Activated naive CD8-positive, alpha-beta T cell treated with anti-CD3 and anti-CD28 coated beads for 36 hours (primary cell): ENCODE data around the gene TEX26. TPM values are rescaled to one million over a fixed set of nuclear protein-coding genes. Genes with fewer than 3 reads are reported as not detected.
"Not testable (repeated sequence)": the region's sequence is repeated elsewhere in the genome, so short reads cannot be mapped to it uniquely, and the experiment has no call there.

Experiments used
- DNase-seq: peaks from one replicate; pipeline ENCODE4 v3.0.0; 2021
- H3K27ac Mint-ChIP-seq: one replicate; pipeline ENCODE4 v1.8.0; 2022; ENCODE audit warnings: mild to moderate bottlenecking, moderate library complexity, mixed read lengths
- H3K27me3 Mint-ChIP-seq: one replicate; pipeline ENCODE4 v1.8.0; 2022; ENCODE audit warnings: mild to moderate bottlenecking, mixed read lengths
- H3K36me3 Mint-ChIP-seq: one replicate; pipeline ENCODE4 v1.8.0; 2021; ENCODE audit warnings: mild to moderate bottlenecking, mixed read lengths
- H3K4me1 Mint-ChIP-seq: one replicate; pipeline ENCODE4 v1.8.0; 2021; ENCODE audit warnings: mixed read lengths
- H3K4me3 Mint-ChIP-seq: one replicate; pipeline ENCODE4 v1.8.0; 2022; ENCODE audit warnings: mild to moderate bottlenecking, moderate library complexity, mixed read lengths
- H3K9me3 Mint-ChIP-seq: one replicate; pipeline ENCODE4 v1.8.0; 2022; ENCODE audit warnings: mixed read lengths
- total RNA-seq, 2 experiments: library from RNA; stranded (reverse); gene quantifications; one replicate each; pipeline ENCODE4 v1.2.3, GENCODE V29; 2021

Gene TEX26
- total RNA-seq, 2 experiments from 2014 or later: not detected

DNA sequence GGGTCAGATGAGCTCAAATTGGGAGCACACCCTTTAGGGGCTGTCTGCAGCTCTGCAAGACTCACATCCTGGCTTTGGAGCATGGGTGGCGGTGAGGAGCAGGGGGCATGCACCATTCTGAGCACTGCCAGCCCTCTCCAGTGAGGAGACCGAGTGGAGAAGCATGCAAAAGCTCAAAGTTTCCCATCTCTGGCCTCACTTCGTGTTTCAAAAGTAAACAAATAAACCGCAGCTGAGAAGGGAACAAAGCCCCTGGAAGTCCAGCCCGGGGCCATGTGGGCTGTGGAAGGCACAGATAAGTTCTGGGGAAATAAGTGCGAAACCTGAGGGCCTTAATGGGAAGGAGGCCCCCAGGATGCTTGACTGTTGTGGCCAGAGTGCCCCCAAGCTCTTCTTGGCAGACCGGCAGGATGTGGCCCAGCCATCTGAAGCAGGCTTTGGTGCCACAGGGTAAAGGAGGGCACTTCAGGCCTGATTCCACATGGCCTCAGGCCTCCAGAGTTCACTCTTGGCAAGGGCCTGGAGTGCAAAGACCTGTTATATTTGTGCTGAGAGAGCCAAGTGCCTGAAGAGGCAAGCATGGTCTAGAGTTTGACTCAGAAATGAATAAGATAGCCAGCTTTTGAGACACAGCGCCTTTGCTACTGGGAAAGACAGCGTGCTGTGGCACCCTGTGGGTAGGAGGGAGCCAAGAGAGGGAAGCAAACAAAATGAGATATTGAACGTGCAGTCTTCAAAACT lies 25.2 kb upstream of the TEX26 start:
- Mint-ChIP-seq H3K4me1 (no peaks in the 10 kb centered on the region), H3K27me3 (peaks cover 69% of the 10 kb centered on the region), H3K9me3 (no peaks in the 10 kb centered on the region), H3K36me3 (no peaks in the 10 kb centered on the region), H3K4me3 (no peak overlapping the region), H3K27ac (no peak overlapping the region)
- no peak for DNase-seq

DNA sequence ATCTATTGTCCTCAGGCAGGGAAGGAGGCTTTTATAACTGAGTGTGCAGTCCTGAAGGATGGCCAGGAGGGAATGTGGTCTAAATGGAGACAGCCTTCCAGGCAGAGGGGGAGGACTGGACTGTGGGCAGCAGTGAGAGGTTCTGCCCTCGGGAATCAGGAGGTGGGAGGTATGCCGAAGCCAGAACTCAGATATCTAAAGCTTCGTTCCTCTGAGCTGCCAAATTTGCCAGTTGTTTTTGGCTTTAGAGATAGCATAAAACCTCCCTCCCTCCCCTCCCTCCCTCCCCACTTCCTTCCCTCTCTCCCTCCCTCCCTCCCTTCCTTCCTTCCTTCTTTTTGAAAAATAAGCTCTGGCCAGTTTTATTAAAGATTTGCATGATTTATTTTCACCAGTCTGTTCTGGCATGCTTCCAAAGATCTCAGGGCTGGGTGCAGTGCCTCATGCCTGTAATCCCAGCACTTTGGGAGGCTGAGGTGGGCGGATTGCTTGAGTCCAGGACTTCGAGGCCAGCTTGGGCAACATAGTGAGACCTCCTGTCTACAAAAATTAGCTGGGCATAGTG lies 24.0 kb upstream of the TEX26 start:
- Mint-ChIP-seq H3K27ac (no peak overlapping the region), H3K4me1 (no peaks in the 10 kb centered on the region), H3K36me3 (no peaks in the 10 kb centered on the region), H3K27me3 (peaks cover 65% of the 10 kb centered on the region), H3K4me3 (no peak overlapping the region), H3K9me3 (no peaks in the 10 kb centered on the region)
- no peak for DNase-seq

DNA sequence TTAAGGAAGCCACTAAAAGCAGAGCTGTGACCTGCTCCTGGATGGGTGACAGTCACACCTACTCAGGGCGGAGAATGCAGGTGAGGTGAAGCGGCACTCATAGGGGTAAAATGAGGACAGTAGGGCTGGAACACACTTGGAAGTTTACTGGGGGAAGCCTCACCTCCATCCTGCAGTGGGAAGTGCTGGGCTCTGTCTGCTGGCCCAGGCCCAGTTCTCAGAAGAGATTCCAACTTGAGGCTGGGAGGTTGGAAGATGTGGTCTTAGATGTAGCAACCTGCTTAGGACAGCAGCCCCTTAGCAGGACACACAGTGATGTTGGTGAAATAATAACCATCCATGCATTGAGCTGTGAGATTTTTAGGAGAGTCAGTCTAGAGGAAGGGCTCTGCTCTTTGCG lies 21.8 kb upstream of the TEX26 start:
- Mint-ChIP-seq H3K4me1 (no peaks in the 10 kb centered on the region), H3K27ac (no peak overlapping the region), H3K9me3 (no peaks in the 10 kb centered on the region), H3K36me3 (no peaks in the 10 kb centered on the region), H3K4me3 (no peak overlapping the region), H3K27me3 (peaks cover 58% of the 10 kb centered on the region)
- DNase-seq: no peak

DNA sequence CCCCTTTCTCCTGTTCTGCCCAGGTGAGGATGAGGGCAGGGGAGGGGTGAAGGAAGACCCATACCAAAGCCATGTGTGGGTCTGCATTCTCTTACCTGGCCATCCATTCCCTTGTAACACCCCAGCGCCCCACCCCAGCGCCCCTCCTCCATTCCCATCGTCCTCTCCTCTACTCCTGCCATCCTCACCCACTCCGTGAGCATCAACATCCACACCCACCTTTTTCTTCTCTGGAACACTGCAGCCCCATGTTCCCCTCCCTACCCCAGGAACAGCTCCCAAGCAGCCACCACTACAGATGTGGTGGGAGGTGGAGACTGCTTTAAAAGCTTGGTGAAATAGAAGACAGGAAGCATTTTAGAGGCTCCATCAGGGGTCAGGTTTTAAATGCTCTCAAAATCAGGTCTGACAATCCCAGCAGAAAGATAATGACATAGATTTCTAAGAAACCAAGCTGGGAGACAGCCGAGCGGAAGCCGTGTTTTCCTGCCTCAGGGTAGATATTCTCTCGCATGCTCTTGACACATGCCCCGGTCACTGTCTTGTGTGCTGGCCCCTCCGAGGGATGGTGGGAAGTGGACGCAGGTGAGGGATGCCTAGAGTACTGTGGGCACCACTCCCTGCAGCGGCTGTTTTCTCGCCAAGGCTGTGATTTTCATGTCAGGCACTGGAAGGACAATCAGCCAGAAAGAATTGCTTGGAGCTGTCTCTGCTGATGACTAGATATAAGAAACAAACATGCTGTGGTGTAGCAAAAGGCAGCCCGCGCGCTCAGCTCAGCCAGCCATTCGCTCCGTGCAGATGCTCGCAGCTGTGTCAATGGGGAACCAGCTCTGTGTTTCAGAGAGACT lies 16.5 kb upstream of the TEX26 start:
- Mint-ChIP-seq H3K9me3 (no peaks in the 10 kb centered on the region), H3K4me1 (no peaks in the 10 kb centered on the region), H3K27ac (no peak overlapping the region), H3K4me3 (no peak overlapping the region), H3K27me3 (peaks cover 53% of the 10 kb centered on the region), H3K36me3 (no peaks in the 10 kb centered on the region)
- no peak for DNase-seq

DNA sequence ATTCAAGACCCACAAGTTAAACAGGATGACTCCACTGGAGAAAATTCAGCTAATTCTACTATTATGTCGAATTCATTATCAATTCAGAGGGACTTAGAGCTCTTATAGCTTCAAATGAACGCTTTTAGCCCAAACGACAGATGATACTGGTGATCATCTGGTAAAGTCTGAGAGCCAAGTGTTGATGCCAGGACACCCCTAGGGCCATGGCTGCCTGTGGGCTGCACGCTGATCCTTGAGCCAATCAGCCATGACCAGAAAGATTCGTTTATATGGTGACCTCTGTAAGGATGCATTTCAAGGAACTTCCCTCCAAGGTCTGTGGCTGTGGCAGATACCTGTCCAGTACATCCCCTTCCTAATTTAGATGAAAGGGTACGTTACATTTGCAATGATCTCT lies 15.5 kb upstream of the TEX26 start:
- Mint-ChIP-seq H3K27me3 (peaks cover 50% of the 10 kb centered on the region), H3K36me3 (no peaks in the 10 kb centered on the region), H3K4me3 (no peak overlapping the region), H3K27ac (no peak overlapping the region), H3K9me3 (no peaks in the 10 kb centered on the region), H3K4me1 (no peaks in the 10 kb centered on the region)
- no peak for DNase-seq

DNA sequence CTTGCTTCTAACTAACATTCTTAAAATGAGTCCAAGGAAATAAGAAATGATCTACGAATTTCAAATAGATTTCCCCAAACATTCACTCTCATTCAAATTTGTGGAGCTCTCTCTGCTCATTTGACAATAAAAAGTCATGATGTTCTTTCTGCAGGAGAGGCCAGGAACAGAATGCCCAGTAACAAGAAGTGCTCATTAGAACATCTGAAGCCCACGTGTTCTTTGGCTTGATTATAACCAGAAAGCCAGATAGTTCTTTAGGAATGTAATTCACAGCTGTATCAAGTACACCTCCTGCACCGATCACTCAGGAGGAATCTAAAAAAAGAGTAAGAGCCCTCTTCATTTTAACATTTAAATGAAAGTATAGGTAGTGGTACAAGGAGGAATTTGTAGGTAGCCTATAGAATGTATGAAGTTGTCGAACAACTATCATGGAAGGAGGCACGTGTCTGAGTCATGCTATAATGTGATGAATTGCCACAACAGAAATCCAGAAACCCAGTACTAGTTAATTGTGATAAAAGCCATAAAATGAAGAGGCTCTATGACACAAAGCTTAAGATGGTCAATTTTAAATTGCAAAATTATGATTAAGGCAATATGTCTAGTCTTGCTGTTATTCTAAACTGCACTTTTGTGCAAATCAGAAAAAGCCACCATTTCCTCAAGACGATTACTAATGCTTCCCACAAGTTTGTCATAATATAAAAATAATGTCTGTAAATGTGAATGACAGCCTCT lies 13.6 kb upstream of the TEX26 start:
- no peaks in the 10 kb centered on the region for H3K4me1 Mint-ChIP-seq
- no peaks in the 10 kb centered on the region for H3K36me3 Mint-ChIP-seq
- no peak overlapping the region for H3K4me3 Mint-ChIP-seq
- no peak for DNase-seq
- H3K27ac Mint-ChIP-seq: no peak overlapping the region
- H3K9me3 Mint-ChIP-seq: no peaks in the 10 kb centered on the region
- peaks cover 49% of the 10 kb centered on the region for H3K27me3 Mint-ChIP-seq

DNA sequence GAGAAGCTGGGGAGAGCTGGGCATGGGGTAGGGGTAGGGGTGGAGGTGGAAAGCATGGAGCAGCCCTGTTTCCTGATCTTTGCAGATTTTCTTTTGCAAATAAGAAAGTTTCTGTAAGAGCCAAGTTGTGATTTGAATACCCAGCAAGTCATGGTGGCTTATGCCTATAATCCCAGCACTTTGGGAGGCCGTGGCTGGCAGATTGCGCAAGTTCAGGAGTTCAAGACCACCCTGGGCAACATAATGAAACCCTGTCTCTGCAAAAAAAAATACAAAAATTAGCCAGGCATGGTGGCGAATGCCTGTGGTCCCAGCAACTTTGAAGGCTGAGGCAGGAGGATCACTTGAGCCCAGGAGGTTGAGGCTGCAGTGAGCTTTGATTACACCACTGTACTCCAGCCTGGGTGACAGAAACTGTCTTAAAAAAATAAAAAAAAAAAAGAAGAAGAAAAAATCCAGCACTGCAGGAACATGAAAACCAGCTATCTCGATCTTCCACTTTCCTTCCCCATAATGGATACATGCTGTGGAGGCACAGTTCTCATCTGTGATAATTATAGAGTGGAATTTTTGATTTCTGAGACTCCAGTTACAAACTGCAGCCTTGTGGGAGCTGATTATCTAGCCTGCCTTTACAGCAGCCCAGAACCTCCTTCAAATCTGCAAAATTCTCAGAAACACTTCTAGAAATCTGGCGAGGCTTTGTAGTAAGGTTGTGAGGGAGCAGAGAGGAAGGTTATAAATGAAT lies 12.1 kb upstream of the TEX26 start:
- H3K27me3 Mint-ChIP-seq: peaks cover 45% of the 10 kb centered on the region

DNA sequence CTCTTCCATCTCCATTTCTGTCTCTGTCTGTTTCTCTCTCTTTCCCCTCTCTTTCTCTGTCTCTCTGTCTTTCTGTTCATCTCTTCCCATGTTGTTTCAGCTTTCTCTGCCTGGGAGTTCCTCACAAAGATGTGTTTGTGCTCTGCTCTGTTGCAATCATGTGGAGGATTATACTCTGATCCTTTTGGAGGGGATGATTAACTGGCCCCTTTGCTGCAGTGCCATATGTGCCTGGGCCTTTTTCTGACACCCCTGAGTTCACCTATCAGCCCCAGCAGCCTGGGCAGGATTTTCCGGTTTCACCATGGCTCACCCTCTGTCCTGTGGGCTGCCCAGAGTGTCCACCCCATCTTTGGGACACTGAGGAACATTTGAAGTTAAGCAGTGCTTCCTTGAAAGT lies 9.0 kb upstream of the TEX26 start:
- Mint-ChIP-seq H3K27ac (no peak overlapping the region), H3K36me3 (no peaks in the 10 kb centered on the region), H3K27me3 (peaks cover 35% of the 10 kb centered on the region), H3K4me1 (peaks cover 17% of the 10 kb centered on the region), H3K4me3 (no peak overlapping the region), H3K9me3 (no peaks in the 10 kb centered on the region)
- no peak for DNase-seq

More for the DNA sequence above, 12.1 kb upstream of the TEX26 start:
- no peak overlapping the region for H3K27ac Mint-ChIP-seq
- DNase-seq: no peak
- H3K36me3 Mint-ChIP-seq: no peaks in the 10 kb centered on the region
- peaks cover 5% of the 10 kb centered on the region for H3K4me1 Mint-ChIP-seq
- no peaks in the 10 kb centered on the region for H3K9me3 Mint-ChIP-seq
- no peak overlapping the region for H3K4me3 Mint-ChIP-seq

DNA sequence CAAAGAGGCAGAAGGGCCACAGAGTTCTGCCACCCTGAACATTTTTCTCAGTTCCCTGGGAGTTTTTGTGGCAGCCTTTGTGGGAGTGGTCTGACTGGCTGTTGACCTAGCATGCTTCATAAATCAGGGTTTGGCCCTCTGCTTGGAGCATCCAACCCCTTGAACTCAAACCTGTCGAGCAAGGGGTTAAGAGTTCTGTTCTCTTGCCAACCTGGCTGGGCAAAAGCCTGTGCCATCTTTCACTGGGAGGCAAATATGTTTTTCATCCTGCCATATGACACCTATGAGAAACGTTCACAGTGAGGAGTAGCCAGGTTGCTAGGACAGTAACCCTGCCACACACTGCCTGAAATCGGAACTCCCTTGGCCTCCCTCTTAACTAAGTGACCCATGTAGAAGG lies 7.7 kb upstream of the TEX26 start:
- no peaks in the 10 kb centered on the region for H3K9me3 Mint-ChIP-seq
- peaks cover 17% of the 10 kb centered on the region for H3K4me1 Mint-ChIP-seq
- DNase-seq: no peak
- H3K4me3 Mint-ChIP-seq: no peak overlapping the region
- H3K27ac Mint-ChIP-seq: no peak overlapping the region
- no peaks in the 10 kb centered on the region for H3K36me3 Mint-ChIP-seq
- peaks cover 38% of the 10 kb centered on the region for H3K27me3 Mint-ChIP-seq

DNA sequence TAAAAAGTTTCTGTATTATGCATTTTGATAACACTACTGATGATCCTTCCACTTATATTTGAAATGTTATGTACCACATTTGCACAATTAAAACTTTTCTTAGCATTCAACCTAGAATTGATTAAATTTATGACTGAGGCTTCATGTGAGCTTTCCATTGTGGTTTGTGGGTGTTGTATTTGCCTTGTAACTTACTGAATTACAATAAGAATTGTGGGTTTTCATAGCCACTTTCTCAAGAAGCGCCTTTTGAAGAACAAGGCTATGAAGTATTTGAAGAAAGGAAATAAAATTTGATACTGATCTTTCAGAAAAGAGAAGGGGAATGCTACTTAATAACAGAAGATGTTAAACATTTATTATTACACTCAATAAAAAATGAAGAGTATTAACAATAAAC lies 7.0 kb upstream of the TEX26 start:
- H3K9me3 Mint-ChIP-seq: no peaks in the 10 kb centered on the region
- H3K36me3 Mint-ChIP-seq: no peaks in the 10 kb centered on the region
- DNase-seq: no peak
- H3K4me3 Mint-ChIP-seq: no peak overlapping the region
- H3K4me1 Mint-ChIP-seq: peaks cover 17% of the 10 kb centered on the region
- no peak overlapping the region for H3K27ac Mint-ChIP-seq
- H3K27me3 Mint-ChIP-seq: peaks cover 40% of the 10 kb centered on the region

DNA sequence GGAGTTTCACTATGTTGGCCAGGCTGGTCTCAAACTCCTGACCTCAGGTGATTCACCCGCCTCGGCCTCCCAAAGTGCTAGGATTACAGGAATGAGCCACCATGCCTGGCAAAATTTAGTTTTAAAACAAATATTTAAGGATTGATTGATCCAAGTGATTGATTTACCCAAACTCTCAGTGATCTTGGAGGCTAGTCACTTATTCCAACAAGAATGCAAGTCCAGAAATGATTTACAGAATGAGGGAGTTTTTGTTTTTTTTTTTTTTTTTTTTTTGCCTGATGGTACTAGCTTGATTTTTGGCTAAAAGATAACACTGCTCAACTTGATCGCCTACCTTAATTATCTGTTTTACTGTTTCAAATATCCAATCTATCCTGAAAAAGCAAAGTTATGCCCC lies 5.7 kb upstream of the TEX26 start:
- Mint-ChIP-seq H3K9me3 (no peaks in the 10 kb centered on the region), H3K4me1 (peaks cover 17% of the 10 kb centered on the region), H3K4me3 (no peak overlapping the region), H3K27ac (no peak overlapping the region), H3K36me3 (no peaks in the 10 kb centered on the region), H3K27me3 (peaks cover 45% of the 10 kb centered on the region)
- DNase-seq: no peak

DNA sequence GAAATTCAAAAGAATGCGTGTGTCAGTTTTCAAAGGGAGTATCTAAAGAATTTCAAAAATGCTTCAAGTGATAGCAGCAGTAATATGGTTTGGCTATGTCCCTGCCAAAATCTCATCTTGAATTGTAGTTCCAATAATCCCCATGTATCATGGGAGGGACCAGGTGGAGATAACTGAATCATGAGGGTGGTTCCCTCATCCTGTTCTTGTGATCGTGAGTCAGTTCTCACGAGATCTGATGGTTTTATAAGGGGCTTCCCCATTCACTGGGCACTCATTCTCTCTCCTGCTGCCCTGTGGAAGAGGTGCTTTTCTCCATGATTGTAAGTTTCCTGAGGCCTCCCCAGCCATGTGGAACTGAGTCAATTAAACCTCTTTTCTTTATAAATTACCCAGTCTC lies 5.3 kb upstream of the TEX26 start:
- not testable (repeated sequence) for DNase-seq, H3K9me3 Mint-ChIP-seq, H3K27ac Mint-ChIP-seq, H3K36me3 Mint-ChIP-seq, H3K4me3 Mint-ChIP-seq
- H3K27me3 Mint-ChIP-seq: peaks cover 49% of the 10 kb centered on the region
- peaks cover 17% of the 10 kb centered on the region for H3K4me1 Mint-ChIP-seq

DNA sequence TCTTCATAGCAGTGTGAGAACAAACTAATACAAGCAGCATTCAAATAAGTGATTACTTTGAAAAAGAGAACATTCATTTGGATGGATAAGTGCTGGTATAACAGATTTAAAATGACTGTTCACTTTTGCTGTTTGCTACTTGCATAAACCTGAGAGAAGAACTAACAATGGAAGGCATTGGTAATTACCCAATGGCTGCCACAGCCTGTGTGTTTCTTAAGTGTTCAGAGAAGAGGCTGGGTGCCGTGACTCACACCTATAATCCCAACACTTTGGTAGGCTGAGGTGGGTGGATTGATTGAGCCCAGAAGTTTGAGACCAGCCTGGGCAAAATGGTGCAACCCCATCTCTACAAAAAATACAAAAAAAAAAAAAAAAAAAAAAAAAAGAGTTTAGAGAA lies 4.9 kb upstream of the TEX26 start:
- DNase-seq: no peak
- Mint-ChIP-seq H3K36me3 (no peaks in the 10 kb centered on the region), H3K9me3 (no peaks in the 10 kb centered on the region), H3K27me3 (peaks cover 51% of the 10 kb centered on the region), H3K4me1 (peaks cover 17% of the 10 kb centered on the region), H3K4me3 (no peak overlapping the region), H3K27ac (no peak overlapping the region)

DNA sequence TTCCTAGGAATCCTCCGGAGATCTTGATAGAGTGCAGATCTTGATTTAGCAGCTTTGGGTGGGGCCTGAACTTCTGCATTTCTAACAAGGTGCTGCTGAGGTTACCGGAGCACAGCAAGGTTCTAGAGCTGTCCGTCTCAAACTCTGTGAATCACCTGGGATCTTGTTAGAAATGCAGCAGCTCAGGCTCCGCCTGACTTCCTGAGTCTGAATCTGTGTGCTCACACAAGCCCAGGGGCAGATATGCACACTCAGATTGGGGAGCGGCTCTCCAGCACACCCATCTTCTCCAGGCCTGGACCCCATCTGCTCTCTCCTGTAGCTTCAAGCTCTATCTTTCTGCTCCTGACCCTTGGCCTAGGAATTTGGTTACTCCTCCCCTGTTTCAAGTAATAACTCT lies 3.5 kb upstream of the TEX26 start:
- Mint-ChIP-seq H3K4me3 (no peak overlapping the region), H3K27me3 (peaks cover 54% of the 10 kb centered on the region), H3K27ac (no peak overlapping the region), H3K4me1 (peaks cover 17% of the 10 kb centered on the region), H3K9me3 (no peaks in the 10 kb centered on the region), H3K36me3 (no peaks in the 10 kb centered on the region)
- DNase-seq: no peak

DNA sequence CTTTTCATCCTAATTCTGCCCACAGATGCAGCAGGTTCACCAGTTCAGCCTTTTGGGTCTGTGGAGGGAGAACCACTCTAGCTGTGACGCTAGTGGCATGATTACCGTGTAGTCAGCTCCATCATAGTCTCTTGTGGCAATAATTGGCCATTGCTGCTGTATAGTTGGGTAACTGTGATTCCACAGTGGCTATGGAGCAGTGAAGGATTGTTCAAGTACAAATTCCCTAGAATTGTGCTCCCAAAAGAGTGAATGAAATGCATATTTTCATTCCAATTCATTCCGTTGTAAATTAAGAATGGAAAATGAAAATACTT lies 856 bp downstream of the TEX26 start:
- Mint-ChIP-seq H3K4me3 (no peak overlapping the region), H3K36me3 (no peaks in the 10 kb centered on the region), H3K4me1 (no peaks in the 10 kb centered on the region), H3K27ac (no peak overlapping the region), H3K27me3 (peaks cover 41% of the 10 kb centered on the region), H3K9me3 (no peaks in the 10 kb centered on the region)
- DNase-seq: no peak
